Adrenal gland (tissue), 5 donors: ENCODE data around the gene VPS35L.

Experiments used
- POLR2A ChIP-seq, 2 donors: fragments of 450-650 bp; IDR thresholded peaks; one replicate each; pipeline ENCODE4 v1.6.1; 2017; ENCODE audit warnings: antibody characterized with exemption in 2 of 2, mild to moderate bottlenecking in 2 of 2, moderate library complexity in 1 of 2
- TF ChIP-seq, protein P1 (sequence below), 6 experiments: fragments of 450-650 bp in 4 of 6; fragments of 200-600 bp in 2 of 6; sonication (generic) in 1 of 6; IDR thresholded peaks; 1 replicate in 5 of 6; 2 replicates in 1 of 6; pipeline versions ENCODE4 v1.5.1 to v1.8.0; 2016 to 2021; ENCODE audit warnings: antibody characterized with exemption in 6 of 6, mild to moderate bottlenecking in 2 of 6, moderate library complexity in 1 of 6
- donor health status: DM: no; HTN: no; CAD: no.

DNA sequence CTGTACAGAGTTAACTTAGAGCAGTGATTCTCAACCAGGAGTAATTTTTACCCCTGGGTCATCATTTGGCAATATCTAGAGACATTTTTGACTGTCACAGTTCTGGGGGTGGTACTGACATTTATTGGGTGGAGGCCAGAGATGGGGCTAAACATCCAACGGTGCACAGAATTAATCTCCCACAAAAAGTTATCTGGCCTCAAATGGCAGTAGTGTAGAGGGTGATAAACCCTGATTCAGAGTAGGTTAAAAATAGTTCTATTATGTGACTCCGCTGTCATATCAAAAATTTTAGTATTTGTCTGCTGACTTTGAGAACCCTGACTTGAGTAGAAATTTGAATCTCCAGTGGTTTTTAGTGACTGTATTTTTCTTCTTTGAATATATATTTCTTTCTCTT is 19.1 kb downstream of the VPS35L start:
- no peak for TF ChIP-seq POLR2A (IDR thresholded peaks at IDR 0.05)
- TF ChIP-seq, protein P1, sequence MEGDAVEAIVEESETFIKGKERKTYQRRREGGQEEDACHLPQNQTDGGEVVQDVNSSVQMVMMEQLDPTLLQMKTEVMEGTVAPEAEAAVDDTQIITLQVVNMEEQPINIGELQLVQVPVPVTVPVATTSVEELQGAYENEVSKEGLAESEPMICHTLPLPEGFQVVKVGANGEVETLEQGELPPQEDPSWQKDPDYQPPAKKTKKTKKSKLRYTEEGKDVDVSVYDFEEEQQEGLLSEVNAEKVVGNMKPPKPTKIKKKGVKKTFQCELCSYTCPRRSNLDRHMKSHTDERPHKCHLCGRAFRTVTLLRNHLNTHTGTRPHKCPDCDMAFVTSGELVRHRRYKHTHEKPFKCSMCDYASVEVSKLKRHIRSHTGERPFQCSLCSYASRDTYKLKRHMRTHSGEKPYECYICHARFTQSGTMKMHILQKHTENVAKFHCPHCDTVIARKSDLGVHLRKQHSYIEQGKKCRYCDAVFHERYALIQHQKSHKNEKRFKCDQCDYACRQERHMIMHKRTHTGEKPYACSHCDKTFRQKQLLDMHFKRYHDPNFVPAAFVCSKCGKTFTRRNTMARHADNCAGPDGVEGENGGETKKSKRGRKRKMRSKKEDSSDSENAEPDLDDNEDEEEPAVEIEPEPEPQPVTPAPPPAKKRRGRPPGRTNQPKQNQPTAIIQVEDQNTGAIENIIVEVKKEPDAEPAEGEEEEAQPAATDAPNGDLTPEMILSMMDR (IDR thresholded peaks at IDR 0.05): no peak
